ENCODE data around the gene GRID2. TPM values are rescaled to one million over a fixed set of nuclear protein-coding genes. Genes with fewer than 3 reads are reported as not detected.

Gene GRID2
- total RNA-seq, 1 donor from 2014 or later = 1.3 TPM

- Mint-ChIP-seq H3K4me3 (no peak overlapping the region), H3K27ac (ENCODE audit: unreplicated experiment) (no peak overlapping the region)
Observed at GRCh38 chr4:93532234-93532633, 1228.5 kb downstream of the GRID2 start.

GRCh38 chr4:93540562-93540961, 1236.8 kb downstream of the GRID2 start:
- H3K4me3 Mint-ChIP-seq = no peak overlapping the region
- no peak for TF ChIP-seq CTCF (conservative IDR thresholded peaks at IDR 0.05)
- H3K4me1 Mint-ChIP-seq = no peaks in the 10 kb centered on the region
- DNase-seq (ENCODE audit: low read depth, low spot score) = no peak
- no peak overlapping the region for H3K27ac Mint-ChIP-seq (ENCODE audit: unreplicated experiment)
- H3K9me3 Mint-ChIP-seq = no peaks in the 10 kb centered on the region
- no peaks in the 10 kb centered on the region for H3K27me3 Mint-ChIP-seq (ENCODE audit: low read depth)
- H3K36me3 Mint-ChIP-seq (ENCODE audit: low read depth) = no peaks in the 10 kb centered on the region

More at GRCh38 chr4:93532234-93532633, 1228.5 kb downstream of the GRID2 start:
- no peaks in the 10 kb centered on the region for H3K36me3 Mint-ChIP-seq (ENCODE audit: low read depth)
- TF ChIP-seq CTCF (conservative IDR thresholded peaks at IDR 0.05) = no peak
- H3K27me3 Mint-ChIP-seq (ENCODE audit: low read depth) = no peaks in the 10 kb centered on the region
- no peak for DNase-seq (ENCODE audit: low read depth, low spot score)
- H3K4me1 Mint-ChIP-seq = no peaks in the 10 kb centered on the region
- H3K9me3 Mint-ChIP-seq = no peaks in the 10 kb centered on the region

GRCh38 chr4:93561842-93562241, 1258.1 kb downstream of the GRID2 start:
- no peak for DNase-seq (ENCODE audit: low read depth, low spot score)
- Mint-ChIP-seq H3K27me3 (ENCODE audit: low read depth) (no peaks in the 10 kb centered on the region), H3K9me3 (peaks cover 4% of the 10 kb centered on the region), H3K4me1 (no peaks in the 10 kb centered on the region), H3K27ac (ENCODE audit: unreplicated experiment) (no peak overlapping the region), H3K36me3 (ENCODE audit: low read depth) (peaks cover 2% of the 10 kb centered on the region), H3K4me3 (no peak overlapping the region)
- TF ChIP-seq CTCF (conservative IDR thresholded peaks at IDR 0.05) = no peak

- H3K27me3 Mint-ChIP-seq (ENCODE audit: low read depth) = no peaks in the 10 kb centered on the region
- no peak overlapping the region for H3K4me3 Mint-ChIP-seq
- no peak for TF ChIP-seq CTCF (conservative IDR thresholded peaks at IDR 0.05)
- H3K36me3 Mint-ChIP-seq (ENCODE audit: low read depth) = no peaks in the 10 kb centered on the region
- no peaks in the 10 kb centered on the region for H3K9me3 Mint-ChIP-seq
- H3K4me1 Mint-ChIP-seq = no peaks in the 10 kb centered on the region
- no peak overlapping the region for H3K27ac Mint-ChIP-seq (ENCODE audit: unreplicated experiment)
- DNase-seq (ENCODE audit: low read depth, low spot score) = no peak
Observed at GRCh38 chr4:93568758-93569157, 1265.0 kb downstream of the GRID2 start.

- Mint-ChIP-seq H3K4me3 (no peak overlapping the region), H3K4me1 (no peaks in the 10 kb centered on the region), H3K27me3 (ENCODE audit: low read depth) (no peaks in the 10 kb centered on the region), H3K9me3 (no peaks in the 10 kb centered on the region), H3K27ac (ENCODE audit: unreplicated experiment) (no peak overlapping the region), H3K36me3 (ENCODE audit: low read depth) (no peaks in the 10 kb centered on the region)
- no peak for DNase-seq (ENCODE audit: low read depth, low spot score)
- no peak for TF ChIP-seq CTCF (conservative IDR thresholded peaks at IDR 0.05)
Observed at GRCh38 chr4:93573285-93573684, 1269.5 kb downstream of the GRID2 start.

- Mint-ChIP-seq H3K9me3 (no peaks in the 10 kb centered on the region), H3K36me3 (ENCODE audit: low read depth) (no peaks in the 10 kb centered on the region)
Observed at GRCh38 chr4:93578942-93579341, 1275.2 kb downstream of the GRID2 start.

More at GRCh38 chr4:93578942-93579341, 1275.2 kb downstream of the GRID2 start:
- H3K4me1 Mint-ChIP-seq = no peaks in the 10 kb centered on the region
- no peaks in the 10 kb centered on the region for H3K27me3 Mint-ChIP-seq (ENCODE audit: low read depth)
- no peak overlapping the region for H3K27ac Mint-ChIP-seq (ENCODE audit: unreplicated experiment)
- TF ChIP-seq CTCF (conservative IDR thresholded peaks at IDR 0.05) = no peak
- no peak for DNase-seq (ENCODE audit: low read depth, low spot score)
- H3K4me3 Mint-ChIP-seq = no peak overlapping the region

All from neural crest cell (in vitro differentiated cells).